GM12878 (cell line): ENCODE data around the gene UPK1B.

Experiments
- ATF3 ChIP-seq: IDR thresholded peaks from 2 replicates; pipeline ENCODE4 v1.6.1; 2011; ENCODE audit warnings: low read depth, mild to moderate bottlenecking, low read length, moderate library complexity, borderline replicate concordance; ENCODE audit errors: extremely low read depth
- BMI1 ChIP-seq: fragments of 450-650 bp; IDR thresholded peaks from 2 replicates; pipeline ENCODE4 v1.6.1; 2016; ENCODE audit warnings: mild to moderate bottlenecking, moderate library complexity, borderline replicate concordance
- CTCF ChIP-seq, 3 experiments: IDR thresholded peaks in 2 of 3; conservative IDR thresholded peaks in 1 of 3; 2 replicates each; pipeline ENCODE4 v1.5.1; 2011; ENCODE audit warnings: low read depth in 3 of 3, low read length in 3 of 3, mild to moderate bottlenecking in 3 of 3, control low read depth in 2 of 3, moderate library complexity in 2 of 3, inconsistent platforms in 1 of 3, mixed read lengths in 1 of 3; ENCODE audit not compliant: control insufficient read depth in 2 of 3, insufficient read depth in 1 of 3; ENCODE audit errors: extremely low read depth in 1 of 3
- MAX ChIP-seq: IDR thresholded peaks from 2 replicates; pipeline ENCODE4 v1.6.1; 2012; ENCODE audit warnings: low read depth, low read length, improper control_type of control experiment
- NFYB ChIP-seq: IDR thresholded peaks from 2 replicates; pipeline ENCODE4 v1.6.1; 2011; ENCODE audit warnings: low read depth, mild to moderate bottlenecking, low read length, improper control_type of control experiment, moderate library complexity; ENCODE audit not compliant: insufficient read depth
- SREBF2 ChIP-seq: IDR thresholded peaks from 2 replicates; pipeline ENCODE4 v1.6.1; 2012; ENCODE audit warnings: mild to moderate bottlenecking, low read length

GRCh38 chr3:119146578-119147375 lies 26.6 kb upstream of the UPK1B start:
- no peak for TF ChIP-seq BMI1
- TF ChIP-seq NFYB, result no peak
- TF ChIP-seq MAX, result no peak
- no peak for TF ChIP-seq ATF3
- no peak for TF ChIP-seq CTCF (IDR thresholded peaks at IDR 0.05 in 2 of 3, conservative IDR thresholded peaks at IDR 0.05 in 1 of 3; ENCODE audit: control insufficient read depth in 2 of 3, extremely low read depth in 1 of 3, insufficient read depth in 1 of 3, low read depth in 3 of 3, low read length in 3 of 3)
- TF ChIP-seq SREBF2, result no peak
